NCI-H2081 treated with DMSO at 0.1 percent for 48 hours (cell line): ENCODE data around the gene FOXP1.

Experiments used
- DNase-seq: peaks from one replicate; lab custom pipeline; 2025; lab: John Stamatoyannopoulos, UW

The FOXP1 gene

DNA sequence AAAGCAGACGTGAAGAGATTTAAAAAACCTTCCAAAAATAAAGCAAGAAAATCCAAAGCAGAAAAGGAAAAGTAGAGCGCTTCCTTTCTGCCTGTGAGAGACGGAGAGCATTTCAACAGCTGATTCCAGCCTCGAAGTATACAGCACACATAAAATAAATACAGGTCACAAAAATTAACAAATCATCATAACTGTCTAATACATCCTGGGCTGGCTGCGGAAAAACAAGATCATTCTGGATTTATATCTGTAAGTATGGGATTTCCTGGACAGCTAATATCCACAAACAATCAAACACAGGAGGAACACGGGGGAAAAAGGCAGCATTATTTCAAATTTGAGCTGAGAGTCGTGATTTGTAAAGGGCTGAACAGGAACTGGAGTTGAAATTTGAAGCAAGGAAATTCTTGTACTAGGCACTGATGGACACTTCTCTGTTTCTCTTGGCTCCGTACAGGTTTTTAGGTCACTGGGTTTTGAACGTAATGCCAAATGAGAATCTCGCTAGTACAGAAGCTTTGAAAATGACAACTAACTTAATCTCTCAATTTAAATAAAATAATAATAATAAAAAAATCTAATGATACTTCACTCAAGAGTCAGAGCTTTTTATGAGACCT lies 577.7 kb downstream of the FOXP1 start:
- no peak for DNase-seq

DNA sequence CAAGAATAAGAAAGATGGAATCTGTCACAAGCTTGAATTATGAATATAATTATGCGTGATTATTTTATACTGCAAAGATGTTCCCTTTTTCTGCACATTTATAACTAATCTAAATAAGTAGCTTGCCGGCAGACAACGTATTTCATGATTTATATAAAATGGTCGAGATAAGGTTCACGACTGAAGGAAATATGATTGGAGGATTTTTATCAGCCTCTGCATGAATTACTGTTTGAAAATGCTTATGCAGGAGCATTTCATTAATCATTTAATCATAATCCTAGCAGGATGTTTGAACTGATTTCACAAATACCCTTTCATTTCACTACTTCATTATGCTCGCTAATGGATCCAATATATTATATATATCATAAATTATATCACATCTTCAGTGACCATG lies 580.0 kb downstream of the FOXP1 start:
- DNase-seq: no peak

GRCh38 chr3:71002298-71002697 lies 581.2 kb downstream of the FOXP1 start:
- DNase-seq: no peak

- no peak for DNase-seq
Measured at GRCh38 chr3:71001303-71001830, 582.2 kb downstream of the FOXP1 start.

DNA sequence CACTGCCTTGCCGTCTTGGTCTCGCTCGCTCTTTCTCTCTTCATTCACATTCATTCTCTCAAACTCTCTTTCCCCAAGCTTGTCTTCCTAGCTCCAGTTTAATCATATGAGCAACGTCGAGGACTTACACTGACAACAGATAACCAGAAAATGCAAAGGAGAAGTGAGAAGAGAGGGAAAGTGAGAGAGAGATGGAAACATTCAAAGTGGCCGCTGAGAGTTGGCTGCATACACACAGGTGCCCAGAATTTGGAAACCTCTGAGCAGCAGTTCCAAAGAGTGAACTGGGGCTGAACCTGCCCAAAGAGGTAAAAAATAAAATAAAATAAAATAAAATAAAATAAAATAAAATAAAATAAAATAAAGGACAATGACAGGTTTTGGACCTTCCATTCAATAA lies 583.0 kb downstream of the FOXP1 start:
- DNase-seq: no peak

GRCh38 chr3:70999730-71000129 lies 583.8 kb downstream of the FOXP1 start:
- DNase-seq: no peak

DNA sequence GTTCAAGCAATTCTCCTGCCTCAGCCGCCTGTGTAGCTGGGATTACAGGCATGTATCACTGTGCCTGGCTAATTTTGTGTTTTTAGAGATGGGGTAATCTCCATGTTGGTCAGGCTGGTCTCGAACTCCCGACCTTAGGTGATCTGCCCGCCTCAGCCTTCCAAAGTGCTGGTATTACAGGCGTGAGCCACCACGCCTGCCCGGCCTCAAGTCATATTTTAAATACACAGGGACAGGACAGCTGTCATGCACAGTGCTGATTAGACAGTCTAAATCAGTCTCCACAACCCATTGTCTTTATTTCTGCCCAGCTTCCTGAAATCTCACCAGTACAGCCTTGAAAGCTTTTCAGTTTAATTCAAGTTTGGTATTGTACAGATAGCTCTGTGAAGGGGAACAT lies 587.4 kb downstream of the FOXP1 start:
- no peak for DNase-seq

DNA sequence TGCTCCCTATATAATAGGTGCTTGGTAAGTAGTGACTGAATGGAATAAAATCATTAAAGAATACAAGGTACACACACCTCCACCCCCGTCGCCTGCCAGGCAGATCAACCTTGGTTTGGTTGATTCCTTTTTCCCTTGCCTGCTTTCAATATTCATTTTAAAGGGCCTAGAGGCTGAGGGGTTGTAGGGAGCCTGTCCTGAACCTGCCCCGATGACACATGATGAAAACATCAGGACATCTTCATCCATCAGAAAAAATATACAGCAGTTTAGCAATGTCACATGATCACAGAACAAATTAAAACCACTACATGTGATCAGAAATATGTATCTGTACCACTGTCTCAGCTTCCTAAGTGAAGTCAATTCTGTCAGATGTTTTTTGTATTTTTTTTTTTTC lies 588.9 kb downstream of the FOXP1 start:
- DNase-seq: no peak

DNA sequence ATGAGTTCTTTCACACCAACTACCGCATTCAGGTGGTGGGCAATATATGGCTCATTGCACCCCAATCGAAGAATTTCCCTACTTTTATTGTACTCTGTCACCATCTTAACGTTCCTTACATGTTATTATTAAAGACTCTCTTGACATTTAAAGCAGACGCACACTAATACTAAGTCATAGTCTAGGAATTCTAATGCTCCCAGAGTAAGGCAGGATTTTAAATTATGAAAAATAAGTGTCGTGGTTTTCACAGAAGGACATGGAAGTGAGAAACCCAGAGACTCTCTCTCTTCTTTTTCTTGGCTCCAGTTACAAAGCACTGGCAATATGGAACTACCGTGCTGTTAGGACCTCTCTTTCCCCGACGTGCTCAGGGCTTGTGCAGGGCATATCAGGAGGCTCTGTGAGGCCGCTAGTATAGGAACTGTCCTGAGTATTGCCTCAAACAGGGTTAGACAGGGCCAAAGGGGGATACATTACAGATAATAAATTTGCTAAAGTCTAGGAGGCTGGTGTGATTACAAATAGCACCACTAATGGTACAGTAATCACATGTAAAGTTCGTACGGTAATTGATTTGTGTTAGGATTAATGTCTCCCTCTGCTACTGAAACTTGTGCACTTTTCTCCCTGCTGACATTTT lies 590.8 kb downstream of the FOXP1 start:
- no peak for DNase-seq

DNA sequence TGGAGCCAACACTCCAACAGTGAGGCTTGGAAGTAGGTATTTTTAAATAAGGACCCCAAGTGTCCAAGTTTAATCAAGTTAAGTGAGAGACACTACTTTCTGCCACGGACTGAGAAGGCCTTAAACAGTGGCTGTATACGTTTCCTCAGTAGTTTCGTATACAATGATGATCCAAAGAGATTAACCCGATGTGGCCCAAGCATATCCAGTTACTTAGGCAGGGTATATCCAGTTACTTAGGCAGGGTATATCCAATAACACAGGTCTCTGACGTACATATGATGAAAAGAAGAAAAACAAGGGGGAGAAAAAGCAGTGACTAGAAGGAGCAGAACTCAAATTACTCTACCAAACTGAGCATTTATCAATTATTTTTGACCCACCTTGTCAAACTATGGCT lies 591.4 kb downstream of the FOXP1 start:
- no peak for DNase-seq

GRCh38 chr3:70990723-70991122 lies 592.8 kb downstream of the FOXP1 start:
- DNase-seq: no peak

GRCh38 chr3:70990185-70990584 lies 593.3 kb downstream of the FOXP1 start:
- DNase-seq: no peak

- DNase-seq: no peak
Measured at GRCh38 chr3:70989174-70989573, 594.4 kb downstream of the FOXP1 start.

- no peak for DNase-seq
Measured at GRCh38 chr3:70988111-70988510, 595.4 kb downstream of the FOXP1 start.

GRCh38 chr3:70985572-70985971 lies 598.0 kb downstream of the FOXP1 start:
- no peak for DNase-seq

DNA sequence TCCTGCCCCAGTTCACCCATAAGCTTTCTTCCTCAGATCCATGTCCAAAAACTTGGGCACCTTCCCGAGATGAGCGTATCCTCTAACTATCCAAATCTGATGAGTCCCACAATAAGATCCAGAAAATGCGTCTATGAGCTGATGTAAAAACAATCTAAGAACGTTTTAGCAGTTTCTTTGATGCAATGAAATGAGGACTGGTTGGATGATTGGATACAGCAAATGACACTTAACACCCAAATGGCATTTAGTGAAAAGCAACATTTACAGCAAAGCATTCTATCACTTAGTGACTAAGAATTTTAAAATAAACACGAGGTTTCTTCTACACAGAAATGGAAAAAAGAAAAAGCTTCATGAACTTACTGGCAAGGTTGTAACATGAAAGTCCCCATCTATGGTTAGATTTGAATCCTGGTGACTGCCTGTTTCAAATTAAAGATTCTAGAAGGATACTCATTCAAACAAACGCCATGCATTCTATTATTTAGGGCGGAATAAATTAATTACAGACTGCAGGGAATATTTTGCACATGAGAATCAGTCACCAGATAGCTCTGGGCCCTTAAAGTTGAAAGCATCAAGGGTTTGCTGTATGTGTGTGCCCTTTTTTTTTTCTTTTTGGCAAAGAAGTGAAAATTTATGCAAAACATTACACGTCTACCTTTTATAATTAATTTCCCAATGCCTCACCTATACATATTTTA lies 598.6 kb downstream of the FOXP1 start:
- DNase-seq: no peak

- DNase-seq: no peak
Measured at GRCh38 chr3:70982700-70983140, 600.8 kb downstream of the FOXP1 start.

- no peak for DNase-seq
Measured at GRCh38 chr3:70982284-70982683, 601.2 kb downstream of the FOXP1 start.

- no peak for DNase-seq
Measured at GRCh38 chr3:70981231-70981880, 602.2 kb downstream of the FOXP1 start.

DNA sequence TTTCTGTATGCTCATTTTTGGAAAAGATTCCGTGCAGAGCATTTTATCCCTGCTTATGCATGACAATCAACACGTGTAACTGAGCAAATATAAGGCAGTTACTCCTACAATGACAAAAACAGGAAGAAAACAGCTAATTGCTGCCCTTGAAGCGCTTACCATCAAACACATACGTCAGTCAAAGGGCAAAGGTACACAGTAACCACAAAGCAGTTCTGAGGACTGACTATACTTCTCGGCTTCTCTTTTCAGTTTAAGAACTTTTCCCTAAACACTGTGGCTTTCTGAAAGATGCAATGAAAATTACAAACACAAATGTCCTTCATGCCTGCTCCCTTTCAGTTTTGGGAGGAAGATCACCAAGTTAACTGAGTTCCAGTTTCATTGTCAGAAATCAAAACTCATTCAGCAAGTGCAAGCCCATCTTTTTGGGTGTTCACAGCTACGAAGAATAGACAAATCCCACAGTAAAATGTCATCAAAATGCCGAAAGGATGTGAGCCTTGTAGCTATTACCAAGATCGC lies 602.8 kb downstream of the FOXP1 start:
- no peak for DNase-seq

DNA sequence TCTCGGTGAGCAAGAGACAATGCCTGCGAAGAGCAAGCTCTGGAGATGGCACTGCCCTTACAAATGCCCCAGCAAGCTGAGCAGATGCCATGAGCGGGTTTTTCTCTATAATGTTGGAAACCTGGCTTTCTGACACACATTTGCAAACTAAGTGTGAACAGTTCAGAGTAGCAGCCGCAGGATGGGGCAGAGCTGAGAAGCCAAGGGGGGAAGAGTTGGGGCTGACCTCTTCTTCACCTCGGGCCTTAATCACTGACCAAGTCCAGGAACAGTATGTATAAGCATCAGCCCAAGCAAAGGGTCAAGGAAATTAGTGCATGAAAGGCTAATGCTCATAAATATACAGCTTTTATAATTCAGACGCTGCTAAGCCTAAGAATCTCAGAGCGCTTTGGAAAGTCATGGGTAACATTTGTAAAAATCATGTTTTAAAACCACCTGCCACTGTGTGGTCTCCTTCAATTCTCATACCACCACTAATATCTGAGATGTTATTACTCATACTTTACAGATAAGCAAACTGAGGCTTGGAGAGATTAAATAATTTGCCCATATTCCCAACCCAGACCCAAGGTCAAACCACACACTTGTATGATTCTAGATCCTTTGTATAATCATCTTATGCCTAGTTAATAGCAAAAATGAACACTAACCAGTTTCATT lies 603.4 kb downstream of the FOXP1 start:
- DNase-seq: no peak

- no peak for DNase-seq
Measured at GRCh38 chr3:70977712-70978111, 605.8 kb downstream of the FOXP1 start.
